ENCODE results near the gene HTD2.

Gene HTD2

DNA sequence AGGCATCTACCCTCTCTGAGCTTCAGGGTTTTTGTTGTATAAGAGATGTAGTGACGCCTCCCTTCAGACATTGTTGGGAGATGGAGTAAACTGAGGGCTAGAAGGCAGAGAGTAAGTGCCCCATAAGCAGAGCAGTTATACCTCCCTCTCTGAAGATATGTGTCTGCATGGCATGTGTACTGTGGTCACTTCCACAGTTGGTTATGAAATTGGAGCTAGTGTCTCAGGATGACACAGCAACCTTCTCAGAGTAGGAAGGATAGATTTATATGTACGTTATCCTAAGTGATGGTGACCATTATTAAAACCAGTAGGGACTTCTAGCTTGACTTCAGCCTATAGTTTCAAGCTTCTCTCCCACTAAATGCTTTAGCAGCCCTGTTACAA, 44.3 kb downstream of the HTD2 start:
- TF ChIP-seq POLR2AphosphoS5 (IDR thresholded peaks at IDR 0.05; ENCODE audit: low read depth, low read length): no peak
- TF ChIP-seq FOXP2 (optimal IDR thresholded peaks at IDR 0.05; ENCODE audit: borderline replicate concordance, extremely low read depth, extremely low read length, insufficient read depth): no peak
- TF ChIP-seq, protein P1, sequence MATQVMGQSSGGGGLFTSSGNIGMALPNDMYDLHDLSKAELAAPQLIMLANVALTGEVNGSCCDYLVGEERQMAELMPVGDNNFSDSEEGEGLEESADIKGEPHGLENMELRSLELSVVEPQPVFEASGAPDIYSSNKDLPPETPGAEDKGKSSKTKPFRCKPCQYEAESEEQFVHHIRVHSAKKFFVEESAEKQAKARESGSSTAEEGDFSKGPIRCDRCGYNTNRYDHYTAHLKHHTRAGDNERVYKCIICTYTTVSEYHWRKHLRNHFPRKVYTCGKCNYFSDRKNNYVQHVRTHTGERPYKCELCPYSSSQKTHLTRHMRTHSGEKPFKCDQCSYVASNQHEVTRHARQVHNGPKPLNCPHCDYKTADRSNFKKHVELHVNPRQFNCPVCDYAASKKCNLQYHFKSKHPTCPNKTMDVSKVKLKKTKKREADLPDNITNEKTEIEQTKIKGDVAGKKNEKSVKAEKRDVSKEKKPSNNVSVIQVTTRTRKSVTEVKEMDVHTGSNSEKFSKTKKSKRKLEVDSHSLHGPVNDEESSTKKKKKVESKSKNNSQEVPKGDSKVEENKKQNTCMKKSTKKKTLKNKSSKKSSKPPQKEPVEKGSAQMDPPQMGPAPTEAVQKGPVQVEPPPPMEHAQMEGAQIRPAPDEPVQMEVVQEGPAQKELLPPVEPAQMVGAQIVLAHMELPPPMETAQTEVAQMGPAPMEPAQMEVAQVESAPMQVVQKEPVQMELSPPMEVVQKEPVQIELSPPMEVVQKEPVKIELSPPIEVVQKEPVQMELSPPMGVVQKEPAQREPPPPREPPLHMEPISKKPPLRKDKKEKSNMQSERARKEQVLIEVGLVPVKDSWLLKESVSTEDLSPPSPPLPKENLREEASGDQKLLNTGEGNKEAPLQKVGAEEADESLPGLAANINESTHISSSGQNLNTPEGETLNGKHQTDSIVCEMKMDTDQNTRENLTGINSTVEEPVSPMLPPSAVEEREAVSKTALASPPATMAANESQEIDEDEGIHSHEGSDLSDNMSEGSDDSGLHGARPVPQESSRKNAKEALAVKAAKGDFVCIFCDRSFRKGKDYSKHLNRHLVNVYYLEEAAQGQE (IDR thresholded peaks at IDR 0.05; ENCODE audit: insufficient read depth in 1 of 2, low read depth in 2 of 2, low read length in 2 of 2): no peak
- no peak for TF ChIP-seq SIN3A (IDR thresholded peaks at IDR 0.05; ENCODE audit: borderline replicate concordance, insufficient read depth, low read length)
- no peak for TF ChIP-seq TAF1 (IDR thresholded peaks at IDR 0.05; ENCODE audit: borderline replicate concordance, insufficient read depth, low read length)

DNA sequence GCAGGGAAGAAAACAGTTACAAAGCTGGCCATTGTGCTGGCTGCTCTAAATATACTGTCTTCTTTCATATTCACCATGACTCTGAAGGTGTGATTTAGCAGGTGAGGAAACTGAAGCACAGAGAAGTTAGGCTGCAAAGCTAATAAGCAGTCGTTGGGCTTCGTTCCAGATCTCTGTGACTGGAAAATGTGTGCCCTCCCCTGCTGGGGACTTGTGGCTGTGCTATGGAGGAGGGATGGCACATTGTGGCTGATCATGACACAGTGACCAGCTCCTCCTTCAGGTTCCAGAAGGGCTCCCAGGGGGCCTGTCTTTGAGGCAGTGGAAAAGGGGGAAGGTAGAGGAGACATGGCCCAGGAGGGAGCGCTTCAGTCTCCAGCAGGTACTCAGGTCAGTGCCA, 45.6 kb downstream of the HTD2 start:
- TF ChIP-seq TAF1 (IDR thresholded peaks at IDR 0.05; ENCODE audit: borderline replicate concordance, insufficient read depth, low read length) (no peak), POLR2AphosphoS5 (IDR thresholded peaks at IDR 0.05; ENCODE audit: low read depth, low read length) (no peak), SIN3A (IDR thresholded peaks at IDR 0.05; ENCODE audit: borderline replicate concordance, insufficient read depth, low read length) (no peak), FOXP2 (optimal IDR thresholded peaks at IDR 0.05; ENCODE audit: borderline replicate concordance, extremely low read depth, extremely low read length, insufficient read depth) (no peak)
- TF ChIP-seq, protein P1 (IDR thresholded peaks at IDR 0.05; ENCODE audit: insufficient read depth in 1 of 2, low read depth in 2 of 2, low read length in 2 of 2): no peak

- TF ChIP-seq POLR2AphosphoS5 (IDR thresholded peaks at IDR 0.05; ENCODE audit: low read depth, low read length) (no peak), TAF1 (IDR thresholded peaks at IDR 0.05; ENCODE audit: borderline replicate concordance, insufficient read depth, low read length) (no peak), SIN3A (IDR thresholded peaks at IDR 0.05; ENCODE audit: borderline replicate concordance, insufficient read depth, low read length) (no peak), FOXP2 (optimal IDR thresholded peaks at IDR 0.05; ENCODE audit: borderline replicate concordance, extremely low read depth, extremely low read length, insufficient read depth) (no peak)
- TF ChIP-seq, protein P1 (IDR thresholded peaks at IDR 0.05; ENCODE audit: insufficient read depth in 1 of 2, low read depth in 2 of 2, low read length in 2 of 2): no peak
Observed at GRCh38 chr3:58352626-58353025, 46.3 kb downstream of the HTD2 start.

DNA sequence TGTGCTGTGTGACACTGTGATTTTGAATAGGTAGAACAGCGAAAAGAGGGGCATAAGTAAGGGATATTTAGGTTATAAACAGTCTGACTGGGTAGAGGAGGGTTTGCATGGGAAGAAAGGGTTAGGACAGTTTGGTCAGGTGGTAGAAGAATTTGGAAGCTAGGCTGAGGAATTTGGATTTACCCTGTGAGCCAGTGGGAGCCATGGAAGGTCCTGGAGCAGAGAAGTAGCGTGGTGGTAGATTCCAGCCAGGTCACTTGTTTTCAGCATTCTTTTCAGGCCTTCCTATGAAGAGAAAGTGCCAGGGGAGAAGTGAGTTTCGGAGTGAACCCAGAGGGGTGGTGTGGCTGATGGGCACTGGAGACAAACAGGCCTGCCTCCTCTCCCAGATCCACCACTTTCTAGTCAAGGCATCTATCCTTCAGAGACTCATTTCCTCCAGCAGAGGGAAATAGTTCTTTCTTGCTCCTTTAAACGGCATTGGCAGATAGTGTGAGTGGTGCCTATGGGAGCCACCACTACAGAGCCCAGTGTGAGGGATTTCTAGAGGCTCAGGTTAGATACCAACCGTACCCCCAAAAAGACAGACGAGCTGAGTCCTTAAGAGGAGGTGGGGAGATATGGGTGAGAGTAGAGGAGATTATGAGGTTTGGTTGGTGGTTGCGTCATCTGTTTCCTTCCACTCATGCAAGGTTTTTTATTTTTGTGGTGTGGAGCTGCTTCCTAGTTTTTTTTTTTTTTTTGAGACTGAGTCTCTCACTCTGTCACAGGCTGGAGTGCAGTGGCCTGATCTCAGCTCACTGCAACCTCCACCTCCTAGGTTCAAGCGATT, 47.6 kb downstream of the HTD2 start:
- TF ChIP-seq TAF1 (IDR thresholded peaks at IDR 0.05; ENCODE audit: borderline replicate concordance, insufficient read depth, low read length) (no peak), POLR2AphosphoS5 (IDR thresholded peaks at IDR 0.05; ENCODE audit: low read depth, low read length) (no peak), FOXP2 (optimal IDR thresholded peaks at IDR 0.05; ENCODE audit: borderline replicate concordance, extremely low read depth, extremely low read length, insufficient read depth) (no peak), SIN3A (IDR thresholded peaks at IDR 0.05; ENCODE audit: borderline replicate concordance, insufficient read depth, low read length) (no peak)
- TF ChIP-seq, protein P1 (IDR thresholded peaks at IDR 0.05; ENCODE audit: insufficient read depth in 1 of 2, low read depth in 2 of 2, low read length in 2 of 2): no peak
